Kidney (tissue), 14 donors: ENCODE results near the gene IQCC. TPM values are rescaled to one million over a fixed set of nuclear protein-coding genes. Genes with fewer than 3 reads are reported as not detected.

Source experiments
- DNase-seq, 5 donors: peaks; one replicate each; pipeline ENCODE4 v3.0.0-alpha.2; 2013 to 2020
- FAIRE-seq: peaks from 2 replicates; lab custom pipeline; 2012; peaks lifted over from hg19 to GRCh38; lab: Jason Lieb, UNC
- H3K27ac ChIP-seq, 2 donors: one replicate each; pipeline ENCODE4 v1.7.0; 2013; ENCODE audit warnings: low read depth in 2 of 2, low read length in 2 of 2, inconsistent platforms in 1 of 2
- H3K27me3 ChIP-seq: one replicate; pipeline ENCODE4 v1.7.1; 2013; ENCODE audit warnings: low read length, inconsistent platforms; ENCODE audit not compliant: control insufficient read depth, insufficient read depth
- H3K36me3 ChIP-seq, 3 donors: one replicate each; pipeline versions ENCODE4 v1.7.0 to v1.7.1; 2013; ENCODE audit warnings: low read length in 3 of 3, control low read depth in 1 of 3, inconsistent platforms in 1 of 3; ENCODE audit not compliant: insufficient read depth in 3 of 3, control insufficient read depth in 2 of 3
- H3K4me1 ChIP-seq, 3 donors: one replicate each; pipeline versions ENCODE4 v1.7.0 to v1.7.1; 2013; ENCODE audit warnings: low read length in 3 of 3, inconsistent platforms in 1 of 3, low read depth in 1 of 3; ENCODE audit not compliant: control insufficient read depth in 2 of 3, insufficient read depth in 2 of 3
- H3K4me3 ChIP-seq, 3 donors: one replicate each; pipeline versions ENCODE4 v1.7.0 to v1.8.1; 2013; ENCODE audit warnings: low read length in 3 of 3, control low read depth in 1 of 3, inconsistent platforms in 1 of 3
- H3K9ac ChIP-seq, 3 donors: one replicate each; pipeline versions ENCODE4 v1.7.0 to v1.7.1; 2013; ENCODE audit warnings: low read length in 3 of 3, control low read depth in 1 of 3, inconsistent platforms in 1 of 3
- H3K9me3 ChIP-seq, 3 donors: one replicate each; pipeline versions ENCODE4 v1.7.0 to v1.7.1; 2013; ENCODE audit warnings: low read length in 3 of 3, control low read depth in 1 of 3, inconsistent platforms in 1 of 3; ENCODE audit not compliant: control insufficient read depth in 2 of 3, insufficient read depth in 1 of 3
- intact Hi-C: fragments of 100-400 bp; cut with DNase I; formaldehyde crosslinking; loops from one replicate; pipeline ENCODE4 v1.11.1; 2022
- polyA plus RNA-seq: library from polyadenylated mRNA; stranded (reverse); fragments of 350-450 nt; fragmentation: Illumina TruSeq; extraction: RNeasy Lipid Tissue Mini Kit (QIAGEN cat#74804); gene quantifications from one replicate; pipeline ENCODE4 v1.2.3, GENCODE V29; 2014; ENCODE audit warnings: low read depth, low replicate concordance; ENCODE audit not compliant: insufficient read depth
- total RNA-seq: library from RNA; stranded (reverse); fragmentation: NEBNext Ultra II Directional; extraction: Animal tissue kit (Norgen Biotek cat#: 25700); gene quantifications from one replicate; pipeline ENCODE4 v1.2.1, GENCODE V29; 2021
- TF ChIP-seq, protein P1 (sequence below): IDR thresholded peaks from 3 replicates; pipeline ENCODE4 v1.5.1; 2012; ENCODE audit warnings: mild to moderate bottlenecking, moderate library complexity, borderline replicate concordance; ENCODE audit not compliant: insufficient read depth; ENCODE audit errors: extremely low read depth
- donor health status: control.
- donor health status: control.
- donor health status: control.
- donor health status: control.
- donor health status: control.
- donor health status: DM: yes; HTN: yes; CAD: no.
- donor health status: Normal renal cell carcinoma (clear cell type).

Gene IQCC
- total and polyA plus RNA-seq, 2 donors from 2014 or later, result 3.4 to 3.5 TPM

- no peak overlapping the region for H3K4me3 ChIP-seq
- no peak for DNase-seq
- H3K27ac ChIP-seq, result no peak overlapping the region
- H3K36me3 ChIP-seq, result peaks cover 2 to 36% (median 13%) of the 10 kb centered on the region in 3 donors
- H3K9ac ChIP-seq, result no peak overlapping the region
- H3K9me3 ChIP-seq, result no peaks in the 10 kb centered on the region
- peaks cover 5 to 15% (median 12%) of the 10 kb centered on the region in 3 donors for H3K4me1 ChIP-seq
- no peak for FAIRE-seq
- TF ChIP-seq, protein P1, sequence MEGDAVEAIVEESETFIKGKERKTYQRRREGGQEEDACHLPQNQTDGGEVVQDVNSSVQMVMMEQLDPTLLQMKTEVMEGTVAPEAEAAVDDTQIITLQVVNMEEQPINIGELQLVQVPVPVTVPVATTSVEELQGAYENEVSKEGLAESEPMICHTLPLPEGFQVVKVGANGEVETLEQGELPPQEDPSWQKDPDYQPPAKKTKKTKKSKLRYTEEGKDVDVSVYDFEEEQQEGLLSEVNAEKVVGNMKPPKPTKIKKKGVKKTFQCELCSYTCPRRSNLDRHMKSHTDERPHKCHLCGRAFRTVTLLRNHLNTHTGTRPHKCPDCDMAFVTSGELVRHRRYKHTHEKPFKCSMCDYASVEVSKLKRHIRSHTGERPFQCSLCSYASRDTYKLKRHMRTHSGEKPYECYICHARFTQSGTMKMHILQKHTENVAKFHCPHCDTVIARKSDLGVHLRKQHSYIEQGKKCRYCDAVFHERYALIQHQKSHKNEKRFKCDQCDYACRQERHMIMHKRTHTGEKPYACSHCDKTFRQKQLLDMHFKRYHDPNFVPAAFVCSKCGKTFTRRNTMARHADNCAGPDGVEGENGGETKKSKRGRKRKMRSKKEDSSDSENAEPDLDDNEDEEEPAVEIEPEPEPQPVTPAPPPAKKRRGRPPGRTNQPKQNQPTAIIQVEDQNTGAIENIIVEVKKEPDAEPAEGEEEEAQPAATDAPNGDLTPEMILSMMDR, result no peak
- intact Hi-C loops, result no loop called here
- no peaks in the 10 kb centered on the region for H3K27me3 ChIP-seq
Measured at GRCh38 chr1:32216566-32216965, 11.1 kb downstream of the IQCC start.

GRCh38 chr1:32219022-32219421 lies 13.6 kb downstream of the IQCC start:
- no peaks in the 10 kb centered on the region for H3K27me3 ChIP-seq
- no peak overlapping the region for H3K27ac ChIP-seq
- DNase-seq (no peak), FAIRE-seq (no peak)
- peaks cover 2 to 36% (median 16%) of the 10 kb centered on the region in 3 donors for H3K36me3 ChIP-seq
- intact Hi-C loops, result no loop called here
- TF ChIP-seq, protein P1, result no peak
- H3K4me3 ChIP-seq, result no peak overlapping the region
- no peaks in the 10 kb centered on the region for H3K9me3 ChIP-seq
- peaks cover 6 to 27% (median 22%) of the 10 kb centered on the region in 3 donors for H3K4me1 ChIP-seq
- H3K9ac ChIP-seq, result no peak overlapping the region

DNA sequence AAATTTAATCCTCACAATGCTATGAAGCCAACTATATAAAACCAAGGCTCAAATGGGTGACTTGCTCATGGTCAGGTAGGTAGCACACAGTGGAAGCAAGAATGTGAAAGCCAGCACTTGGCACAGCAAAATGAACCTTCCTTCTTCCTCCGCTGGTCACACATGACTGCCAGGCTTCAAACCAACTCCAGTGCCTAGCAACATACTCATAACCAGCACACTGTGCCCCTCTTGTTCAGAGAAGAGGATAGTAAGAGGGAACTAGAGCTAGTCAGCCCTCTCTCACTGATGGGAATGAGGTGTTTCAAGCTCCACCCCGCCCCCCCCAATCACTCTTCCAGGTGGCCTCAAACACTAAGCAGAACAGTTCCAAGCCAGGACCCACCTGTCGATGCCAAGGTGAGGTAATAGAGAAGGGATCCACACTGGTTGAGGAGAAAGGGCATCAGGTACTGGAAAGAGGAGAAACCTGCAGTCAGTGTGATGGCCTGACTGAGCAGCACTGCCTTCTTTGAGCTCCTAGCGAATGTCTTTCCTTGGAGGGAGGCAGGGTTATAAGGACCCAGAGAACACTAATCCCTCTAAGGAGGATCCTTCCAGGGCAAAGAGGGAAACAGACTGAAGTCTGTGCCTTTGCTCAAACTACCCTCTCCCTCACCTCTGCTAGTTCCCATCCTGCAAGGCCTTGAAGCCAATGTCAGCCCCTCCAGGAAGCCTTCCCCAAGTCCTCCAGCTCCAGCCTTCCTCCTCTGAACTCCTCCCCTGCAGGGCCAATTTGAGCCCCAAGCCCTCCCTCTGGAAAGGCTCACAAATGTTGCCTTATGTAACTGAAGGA lies 15.5 kb downstream of the IQCC start:
- Histone ChIP-seq H3K4me1 (peaks cover 6 to 28% (median 22%) of the 10 kb centered on the region in 3 donors), H3K27ac (peak overlapping the region; percentile 20 to 92), H3K9ac (peak overlapping the region; percentile 55 to 94 (median 71)), H3K4me3 (peak overlapping the region; percentile 94 to 99 (median 97)), H3K9me3 (no peaks in the 10 kb centered on the region), H3K36me3 (peaks cover 4 to 26% (median 17%) of the 10 kb centered on the region in 3 donors), H3K27me3 (no peaks in the 10 kb centered on the region)
- intact Hi-C loops, result no loop called here
- TF ChIP-seq, protein P1, result no peak
- peak in 3 of 5 donors; percentile 57 to 69 (median 62) for DNase-seq
- no peak for FAIRE-seq
